Activated B cell treated with CpG ODN at 0.5 μM for 24 hours (primary cell): Measurements from ENCODE around the gene TPD52L1. TPM values are rescaled to one million over a fixed set of nuclear protein-coding genes. Genes with fewer than 3 reads are reported as not detected.

Experiments used
- ATAC-seq: fragments of 200-7000 bp; cut with Tn5 transposase; one replicate; pipeline ENCODE4 v1.10.0; 2021; ENCODE audit warnings: low read depth, mild to moderate bottlenecking, moderate library complexity
- CTCF ChIA-PET: fragments of 350-600 bp; sonication (Branson Sonifier 250); formaldehyde crosslinking; loops from one replicate; lab custom pipeline; 2021; ENCODE audit warnings: antibody characterized with exemption; lab: Charles Lee
- POLR2A ChIA-PET: fragments of 350-600 bp; sonication (Branson Sonifier 250); formaldehyde crosslinking; loops from one replicate; lab custom pipeline; 2021; ENCODE audit warnings: antibody characterized with exemption; lab: Charles Lee
- DNase-seq: peaks from one replicate; pipeline ENCODE4 v3.0.0; 2022
- H3K27ac Mint-ChIP-seq: one replicate; pipeline ENCODE4 v1.8.0; 2020; ENCODE audit warnings: mixed read lengths
- H3K27me3 Mint-ChIP-seq: one replicate; pipeline ENCODE4 v1.8.0; 2021; ENCODE audit warnings: mixed read lengths
- H3K36me3 Mint-ChIP-seq: one replicate; pipeline ENCODE4 v1.8.0; 2021; ENCODE audit warnings: low read depth, mixed read lengths
- H3K4me1 Mint-ChIP-seq: one replicate; pipeline ENCODE4 v1.8.0; 2021; ENCODE audit warnings: mixed read lengths
- H3K4me3 Mint-ChIP-seq: one replicate; pipeline ENCODE4 v1.8.0; 2020; ENCODE audit warnings: mild to moderate bottlenecking, mixed read lengths
- H3K9me3 Mint-ChIP-seq: one replicate; pipeline ENCODE4 v1.8.0; 2020; ENCODE audit warnings: mixed read lengths
- CTCF ChIP-seq: fragments of 200-600 bp; IDR thresholded peaks from one replicate; pipeline ENCODE4 v1.8.0; 2022; ENCODE audit warnings: antibody characterized with exemption, mild to moderate bottlenecking
- intact Hi-C: fragments of 100-400 bp; cut with micrococcal nuclease; formaldehyde crosslinking; loops from one replicate; pipeline ENCODE4 v1.15.1; 2024
- total RNA-seq: library from RNA; stranded (reverse); gene quantifications from 2 replicates; pipeline ENCODE4 v1.2.3, GENCODE V29; 2022

TPD52L1 gene
- not detected in 2 replicates for total RNA-seq

- Mint-ChIP-seq H3K27me3 (peaks cover 31% of the 10 kb centered on the region), H3K27ac (no peak within 1 kb of the TSS)
Measured at GRCh38 chr6:125153391-125154117, at the start of gene TPD52L1. Gene TPD52L1 (plus strand): TSS chr6:125153773. CDS start chr6:125153952, 179 bp downstream.

GRCh38 chr6:125104425-125104824, 49.1 kb upstream of the TPD52L1 start:
- intact Hi-C loops, result no loop called here
- no peak for ATAC-seq
- CTCF ChIA-PET, result no interaction called here

More at GRCh38 chr6:125153391-125154117, at the start of gene TPD52L1:
- ChIA-PET CTCF (no interaction called here), POLR2A (no interaction called here)
- TF ChIP-seq CTCF, result no peak
- peaks cover 11% of the 10 kb centered on the region for H3K4me1 Mint-ChIP-seq
- H3K9me3 Mint-ChIP-seq, result no peaks in the 10 kb centered on the region
- H3K36me3 Mint-ChIP-seq, result no peaks in the 10 kb centered on the region
- ATAC-seq, result peak; percentile 76
- peak; percentile 23 for DNase-seq
- intact Hi-C loops, result loop anchor here (5.0 to 10.0 kb wide), 2 partner anchors 614 to 821 kb away; no protein-coding TSS in a partner anchor
- peak within 1 kb of the TSS; percentile 68 for H3K4me3 Mint-ChIP-seq

GRCh38 chr6:125107048-125107447, 46.5 kb upstream of the TPD52L1 start:
- ATAC-seq (no peak), DNase-seq (no peak)
- no peak overlapping the region for H3K4me3 Mint-ChIP-seq
- H3K36me3 Mint-ChIP-seq, result no peaks in the 10 kb centered on the region
- peaks cover 32% of the 10 kb centered on the region for H3K9me3 Mint-ChIP-seq
- ChIA-PET CTCF (no interaction called here), POLR2A (no interaction called here)
- no peak for TF ChIP-seq CTCF
- no peak overlapping the region for H3K27ac Mint-ChIP-seq
- intact Hi-C loops, result no loop called here
- no peaks in the 10 kb centered on the region for H3K4me1 Mint-ChIP-seq
- no peaks in the 10 kb centered on the region for H3K27me3 Mint-ChIP-seq

More at GRCh38 chr6:125104425-125104824, 49.1 kb upstream of the TPD52L1 start:
- no peak for DNase-seq
- POLR2A ChIA-PET, result no interaction called here
- no peak for TF ChIP-seq CTCF
- Mint-ChIP-seq H3K27me3 (peaks cover 6% of the 10 kb centered on the region), H3K4me3 (no peak overlapping the region), H3K9me3 (peaks cover 12% of the 10 kb centered on the region), H3K4me1 (peaks cover 3% of the 10 kb centered on the region), H3K27ac (no peak overlapping the region), H3K36me3 (no peaks in the 10 kb centered on the region)

GRCh38 chr6:125107896-125108295, 45.7 kb upstream of the TPD52L1 start:
- H3K4me1 Mint-ChIP-seq, result no peaks in the 10 kb centered on the region
- DNase-seq (no peak), ATAC-seq (no peak)
- H3K4me3 Mint-ChIP-seq, result no peak overlapping the region
- no peaks in the 10 kb centered on the region for H3K27me3 Mint-ChIP-seq
- no peak for TF ChIP-seq CTCF
- intact Hi-C loops, result no loop called here
- POLR2A ChIA-PET, result no interaction called here
- no peak overlapping the region for H3K27ac Mint-ChIP-seq
- H3K9me3 Mint-ChIP-seq, result peaks cover 37% of the 10 kb centered on the region
- H3K36me3 Mint-ChIP-seq, result no peaks in the 10 kb centered on the region
- CTCF ChIA-PET, result no interaction called here

- H3K27me3 Mint-ChIP-seq, result no peaks in the 10 kb centered on the region
- H3K36me3 Mint-ChIP-seq, result no peaks in the 10 kb centered on the region
- ChIA-PET CTCF (no interaction called here), POLR2A (no interaction called here)
- DNase-seq (no peak), ATAC-seq (no peak)
- H3K4me1 Mint-ChIP-seq, result no peaks in the 10 kb centered on the region
- H3K9me3 Mint-ChIP-seq, result peaks cover 37% of the 10 kb centered on the region
- H3K4me3 Mint-ChIP-seq, result no peak overlapping the region
- H3K27ac Mint-ChIP-seq, result no peak overlapping the region
- no peak for TF ChIP-seq CTCF
- intact Hi-C loops, result no loop called here
Measured at GRCh38 chr6:125110056-125110455, 43.5 kb upstream of the TPD52L1 start.
